ENCODE data around the gene FAM124B. TPM values are rescaled to one million over a fixed set of nuclear protein-coding genes. Genes with fewer than 3 reads are reported as not detected.

FAM124B gene
- total and polyA plus RNA-seq, 2 of the 8 experiments (the other 6 are each of a cell fraction or from before 2014, with no cell fraction given) = 2.1 to 2.6 TPM

DNA sequence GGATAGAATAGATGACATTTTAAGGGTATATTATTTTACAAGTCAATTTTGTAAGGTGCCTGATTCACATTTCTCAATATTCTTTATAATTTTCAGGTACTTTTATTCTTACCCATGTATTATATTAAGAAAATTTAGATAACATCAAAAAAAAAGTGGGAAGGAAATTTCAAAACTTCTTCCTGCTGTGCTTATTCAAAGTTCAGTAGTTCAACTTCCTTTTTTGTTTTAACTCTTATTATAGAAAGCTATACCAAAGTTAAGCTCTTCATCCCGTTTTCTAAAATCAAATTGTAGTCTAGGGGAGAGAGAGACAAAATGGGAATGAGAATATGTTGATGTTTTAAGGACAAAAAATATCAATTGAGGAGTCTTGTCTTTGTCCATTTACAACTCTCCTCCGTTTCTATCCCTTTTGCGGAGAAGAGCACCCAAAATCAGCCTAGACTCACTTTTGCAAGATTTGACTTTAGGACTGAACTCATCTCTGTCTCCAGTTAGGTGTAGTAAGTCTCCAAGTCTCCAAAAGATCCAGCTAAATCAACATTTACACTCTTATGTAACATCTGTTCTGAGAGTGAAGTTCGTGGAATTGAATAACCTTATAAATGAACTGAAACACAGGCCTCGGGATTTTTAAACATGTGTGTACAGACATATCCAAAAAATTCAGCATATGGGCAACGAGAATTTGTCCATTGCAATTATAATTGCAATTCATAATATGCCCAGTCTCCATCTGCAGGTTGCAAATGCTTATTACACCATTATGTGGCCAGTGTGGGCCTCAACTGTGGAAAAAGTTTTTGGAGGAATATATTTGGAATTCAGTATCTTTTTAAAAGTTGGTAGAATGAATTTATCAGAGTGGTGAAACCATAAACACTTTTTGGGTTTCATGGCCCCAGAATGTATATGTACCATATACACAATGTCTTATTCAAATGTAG lies 23.9 kb downstream of the FAM124B start (continued):
- no peak for TF ChIP-seq HDAC2 (IDR thresholded peaks at IDR 0.05; ENCODE audit: borderline replicate concordance in 1 of 2, low read depth in 2 of 2, low read length in 2 of 2)
- no peak for TF ChIP-seq CBX5 (IDR thresholded peaks at IDR 0.05; ENCODE audit: low read depth, low read length)
- TF ChIP-seq TCF12 (IDR thresholded peaks at IDR 0.05; ENCODE audit: low read depth, low read length) = no peak
- TF ChIP-seq, protein P1, sequence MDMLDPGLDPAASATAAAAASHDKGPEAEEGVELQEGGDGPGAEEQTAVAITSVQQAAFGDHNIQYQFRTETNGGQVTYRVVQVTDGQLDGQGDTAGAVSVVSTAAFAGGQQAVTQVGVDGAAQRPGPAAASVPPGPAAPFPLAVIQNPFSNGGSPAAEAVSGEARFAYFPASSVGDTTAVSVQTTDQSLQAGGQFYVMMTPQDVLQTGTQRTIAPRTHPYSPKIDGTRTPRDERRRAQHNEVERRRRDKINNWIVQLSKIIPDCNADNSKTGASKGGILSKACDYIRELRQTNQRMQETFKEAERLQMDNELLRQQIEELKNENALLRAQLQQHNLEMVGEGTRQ (IDR thresholded peaks at IDR 0.05; ENCODE audit: low read length) = no peak

All from H1 (cell line).